ENCODE data around the gene ZNF490.
A peak's percentile ranks its signal among the peaks of the same experiment; 100 is the strongest.
"Not testable (repeated sequence)": the region's sequence is repeated elsewhere in the genome, so short reads cannot be mapped to it uniquely, and the experiment has no call there.

ZNF490 gene

GRCh38 chr19:12621253-12622024, 10.8 kb upstream of the ZNF490 start:
- DNase-seq (ENCODE audit: low read depth in 2 of 2): not testable (repeated sequence)

GRCh38 chr19:12617646-12618045, 7.0 kb upstream of the ZNF490 start:
- no peak for DNase-seq (ENCODE audit: low read depth in 2 of 2)

GRCh38 chr19:12611361-12611699, 717 bp upstream of the ZNF490 start:
- no peak for DNase-seq (ENCODE audit: low read depth in 2 of 2)

GRCh38 chr19:12607631-12608030, 3.0 kb downstream of the ZNF490 start:
- no peak for DNase-seq (ENCODE audit: low read depth in 2 of 2)

- DNase-seq (ENCODE audit: low read depth in 2 of 2): no peak
Measured at GRCh38 chr19:12606796-12607195, 3.8 kb downstream of the ZNF490 start.

- peak in 1 of 2 donors; percentile 22 for DNase-seq (ENCODE audit: low read depth in 2 of 2)
Measured at GRCh38 chr19:12603714-12604113, 6.9 kb downstream of the ZNF490 start.

GRCh38 chr19:12597594-12597993, 13.0 kb downstream of the ZNF490 start:
- no peak for DNase-seq (ENCODE audit: low read depth in 2 of 2)

GRCh38 chr19:12596927-12597548, 13.6 kb downstream of the ZNF490 start:
- no peak for DNase-seq (ENCODE audit: low read depth in 2 of 2)

- no peak for DNase-seq (ENCODE audit: low read depth in 2 of 2)
Measured at GRCh38 chr19:12596485-12596884, 14.1 kb downstream of the ZNF490 start.

GRCh38 chr19:12581100-12581499, 29.5 kb downstream of the ZNF490 start:
- no peak for DNase-seq (ENCODE audit: low read depth in 2 of 2)

- no peak for DNase-seq (ENCODE audit: low read depth in 2 of 2)
Measured at GRCh38 chr19:12580180-12580694, 30.4 kb downstream of the ZNF490 start.

- DNase-seq (ENCODE audit: low read depth in 2 of 2): no peak
Measured at GRCh38 chr19:12578641-12579040, 32.0 kb downstream of the ZNF490 start.

- no peak for DNase-seq (ENCODE audit: low read depth in 2 of 2)
Measured at GRCh38 chr19:12574036-12574435, 36.6 kb downstream of the ZNF490 start.

- no peak for DNase-seq (ENCODE audit: low read depth in 2 of 2)
Measured at GRCh38 chr19:12567951-12568350, 42.7 kb downstream of the ZNF490 start.

- not testable (repeated sequence) for DNase-seq (ENCODE audit: low read depth in 2 of 2)
Measured at GRCh38 chr19:12566380-12566779, 44.2 kb downstream of the ZNF490 start.

GRCh38 chr19:12564016-12564664, 46.5 kb downstream of the ZNF490 start:
- DNase-seq (ENCODE audit: low read depth in 2 of 2): peak; percentile 78 to 79

- no peak for DNase-seq (ENCODE audit: low read depth in 2 of 2)
Measured at GRCh38 chr19:12555456-12555930, 55.1 kb downstream of the ZNF490 start.

- DNase-seq (ENCODE audit: low read depth in 2 of 2): peak; percentile 88 to 89
Measured at GRCh38 chr19:12551060-12551832, 59.4 kb downstream of the ZNF490 start, which contains the start of gene ZNF564. Gene ZNF564, minus strand, starts transcription at chr19:12551482. Its CDS starts 150 bp downstream, at chr19:12551332.

- no peak for DNase-seq (ENCODE audit: low read depth in 2 of 2)
Measured at GRCh38 chr19:12546903-12547302, 63.7 kb downstream of the ZNF490 start.

- DNase-seq (ENCODE audit: low read depth in 2 of 2): no peak
Measured at GRCh38 chr19:12546068-12546467, 64.5 kb downstream of the ZNF490 start.

GRCh38 chr19:12545267-12545666, 65.3 kb downstream of the ZNF490 start:
- DNase-seq (ENCODE audit: low read depth in 2 of 2): no peak

GRCh38 chr19:12544401-12544876, 66.2 kb downstream of the ZNF490 start:
- no peak for DNase-seq (ENCODE audit: low read depth in 2 of 2)

All from stimulated activated CD8-positive, alpha-beta memory T cell treated with anti-CD3 and anti-CD28 coated beads, Interleukin-15, amount 100 ng/mL, for 48 hours (primary cell).